ENCODE data around the gene DEFB127. TPM values are rescaled to one million over a fixed set of nuclear protein-coding genes. Genes with fewer than 3 reads are reported as not detected.

Gene DEFB127
- total RNA-seq, 1 donor from 2014 or later = not detected

DNA sequence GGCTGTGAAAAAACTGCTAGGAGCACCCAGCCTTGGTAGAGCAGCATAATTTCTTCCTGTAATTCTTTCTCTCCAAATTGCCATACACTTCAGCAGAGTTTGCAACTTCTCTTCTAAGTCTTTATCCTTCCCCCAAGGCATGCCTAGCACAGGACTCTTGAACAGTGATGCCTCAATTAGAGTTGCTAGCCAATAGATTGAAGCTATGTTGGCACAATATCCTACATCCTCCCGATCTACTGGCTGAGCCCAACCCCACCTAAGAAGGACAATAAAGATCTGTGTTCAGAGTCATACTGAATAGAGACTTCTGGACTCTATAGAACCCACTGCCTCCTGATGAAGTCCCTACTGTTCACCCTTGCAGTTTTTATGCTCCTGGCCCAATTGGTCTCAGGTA, 15.0 kb upstream of the DEFB127 start, which contains the start of gene DEFB126:
DEFB126 (plus strand) TSS at position 301 of the 400 bp plus-strand sequence; CDS start at position 340, 39 bp downstream.
- intact Hi-C loops (cut with micrococcal nuclease) = no loop called here
- POLR2A ChIA-PET = no interaction called here
- CTCF ChIA-PET = no interaction called here
- DNase-seq (no peak), ATAC-seq (ENCODE audit: low read depth) (no peak)
- peaks cover 6% of the 10 kb centered on the region for H3K9me3 Mint-ChIP-seq
- no peaks in the 10 kb centered on the region for H3K4me1 Mint-ChIP-seq
- H3K27ac Mint-ChIP-seq = no peak within 1 kb of the TSS
- TF ChIP-seq, protein P1, sequence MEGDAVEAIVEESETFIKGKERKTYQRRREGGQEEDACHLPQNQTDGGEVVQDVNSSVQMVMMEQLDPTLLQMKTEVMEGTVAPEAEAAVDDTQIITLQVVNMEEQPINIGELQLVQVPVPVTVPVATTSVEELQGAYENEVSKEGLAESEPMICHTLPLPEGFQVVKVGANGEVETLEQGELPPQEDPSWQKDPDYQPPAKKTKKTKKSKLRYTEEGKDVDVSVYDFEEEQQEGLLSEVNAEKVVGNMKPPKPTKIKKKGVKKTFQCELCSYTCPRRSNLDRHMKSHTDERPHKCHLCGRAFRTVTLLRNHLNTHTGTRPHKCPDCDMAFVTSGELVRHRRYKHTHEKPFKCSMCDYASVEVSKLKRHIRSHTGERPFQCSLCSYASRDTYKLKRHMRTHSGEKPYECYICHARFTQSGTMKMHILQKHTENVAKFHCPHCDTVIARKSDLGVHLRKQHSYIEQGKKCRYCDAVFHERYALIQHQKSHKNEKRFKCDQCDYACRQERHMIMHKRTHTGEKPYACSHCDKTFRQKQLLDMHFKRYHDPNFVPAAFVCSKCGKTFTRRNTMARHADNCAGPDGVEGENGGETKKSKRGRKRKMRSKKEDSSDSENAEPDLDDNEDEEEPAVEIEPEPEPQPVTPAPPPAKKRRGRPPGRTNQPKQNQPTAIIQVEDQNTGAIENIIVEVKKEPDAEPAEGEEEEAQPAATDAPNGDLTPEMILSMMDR (IDR thresholded peaks at IDR 0.05) = no peak
- H3K36me3 Mint-ChIP-seq (ENCODE audit: low read depth) = no peaks in the 10 kb centered on the region
- no peak within 1 kb of the TSS for H3K4me3 Mint-ChIP-seq
- peaks cover 34% of the 10 kb centered on the region for H3K27me3 Mint-ChIP-seq

DNA sequence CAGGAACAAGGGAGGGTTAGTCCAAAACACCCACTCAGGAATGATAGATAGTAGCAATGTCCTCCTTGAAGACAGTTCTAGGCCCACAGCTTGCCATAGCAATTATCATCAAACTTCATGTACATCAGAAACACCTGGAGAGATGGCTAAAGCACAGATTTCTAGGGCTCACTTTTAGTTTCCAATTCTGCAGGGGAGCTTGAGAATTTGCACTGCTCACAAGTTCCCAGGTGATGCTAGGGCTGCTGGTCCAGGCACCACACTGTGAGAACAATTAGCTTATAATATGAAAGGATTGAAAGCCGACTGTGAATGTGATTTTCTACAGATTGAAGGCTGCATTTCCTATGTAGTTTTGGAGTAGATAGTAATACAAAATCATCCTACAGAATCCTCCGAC, 11.4 kb upstream of the DEFB127 start:
- Mint-ChIP-seq H3K4me3 (no peak overlapping the region), H3K4me1 (no peaks in the 10 kb centered on the region)
- intact Hi-C loops (cut with micrococcal nuclease) = no loop called here

DNA sequence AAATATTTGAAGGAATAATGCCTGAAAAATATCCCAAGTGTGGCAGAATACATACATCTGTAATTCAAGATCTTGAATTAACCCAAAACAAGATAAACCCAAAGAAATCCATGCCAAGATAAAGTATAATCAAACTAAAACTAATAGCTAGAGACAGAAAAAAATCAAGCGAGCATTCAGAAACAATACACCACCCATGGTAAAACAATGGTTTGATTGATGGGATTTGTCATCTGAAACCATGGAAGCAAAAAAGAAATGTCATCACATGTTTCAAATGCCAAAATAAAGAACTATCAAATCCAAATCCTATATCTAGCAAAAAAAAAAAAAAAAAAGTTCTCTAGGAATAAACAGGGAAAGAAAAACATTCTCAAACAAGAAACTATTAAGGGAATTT, 5.1 kb upstream of the DEFB127 start:
- intact Hi-C loops (cut with micrococcal nuclease) = no loop called here
- TF ChIP-seq, protein P1 (IDR thresholded peaks at IDR 0.05) = no peak
- Mint-ChIP-seq H3K27me3 (peaks cover 25% of the 10 kb centered on the region), H3K9me3 (no peaks in the 10 kb centered on the region), H3K27ac (no peak overlapping the region), H3K4me3 (no peak overlapping the region), H3K4me1 (no peaks in the 10 kb centered on the region), H3K36me3 (ENCODE audit: low read depth) (no peaks in the 10 kb centered on the region)
- no peak for ATAC-seq (ENCODE audit: low read depth)
- ChIA-PET POLR2A (no interaction called here), CTCF (no interaction called here)
- DNase-seq = no peak

More for the DNA sequence above, 11.4 kb upstream of the DEFB127 start:
- no peak for DNase-seq
- Mint-ChIP-seq H3K27ac (no peak overlapping the region), H3K36me3 (ENCODE audit: low read depth) (no peaks in the 10 kb centered on the region), H3K9me3 (no peaks in the 10 kb centered on the region), H3K27me3 (peaks cover 34% of the 10 kb centered on the region)
- TF ChIP-seq, protein P1 (IDR thresholded peaks at IDR 0.05) = no peak
- ChIA-PET POLR2A (no interaction called here), CTCF (no interaction called here)
- ATAC-seq (ENCODE audit: low read depth) = no peak

DNA sequence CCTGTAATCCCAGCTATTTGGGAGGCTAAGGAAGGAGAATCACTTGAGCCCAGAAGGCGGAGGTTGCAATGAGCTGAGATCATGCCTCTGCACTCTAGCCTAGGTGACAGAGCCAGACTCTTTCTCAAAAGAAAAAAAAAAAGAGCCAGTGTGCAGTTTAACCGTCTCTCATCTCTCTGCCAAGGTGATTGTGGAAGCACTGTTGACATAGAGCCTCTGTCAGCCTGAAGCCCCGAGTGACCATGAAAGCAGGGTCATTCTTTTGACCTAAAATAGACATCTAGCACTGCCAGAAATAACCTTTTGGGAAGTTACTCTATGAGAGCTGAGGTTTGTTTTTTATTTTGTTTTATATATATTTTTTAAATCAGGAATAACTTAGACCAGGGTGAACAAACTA, 7.4 kb downstream of the DEFB127 start:
- Mint-ChIP-seq H3K36me3 (ENCODE audit: low read depth) (no peaks in the 10 kb centered on the region), H3K4me1 (no peaks in the 10 kb centered on the region), H3K27me3 (peaks cover 12% of the 10 kb centered on the region), H3K4me3 (no peak overlapping the region), H3K27ac (no peak overlapping the region), H3K9me3 (no peaks in the 10 kb centered on the region)
- intact Hi-C loops (cut with micrococcal nuclease) = no loop called here
- CTCF ChIA-PET = no interaction called here
- POLR2A ChIA-PET = no interaction called here
- DNase-seq (no peak), ATAC-seq (ENCODE audit: low read depth) (no peak)
- TF ChIP-seq, protein P1 (IDR thresholded peaks at IDR 0.05) = no peak

DNA sequence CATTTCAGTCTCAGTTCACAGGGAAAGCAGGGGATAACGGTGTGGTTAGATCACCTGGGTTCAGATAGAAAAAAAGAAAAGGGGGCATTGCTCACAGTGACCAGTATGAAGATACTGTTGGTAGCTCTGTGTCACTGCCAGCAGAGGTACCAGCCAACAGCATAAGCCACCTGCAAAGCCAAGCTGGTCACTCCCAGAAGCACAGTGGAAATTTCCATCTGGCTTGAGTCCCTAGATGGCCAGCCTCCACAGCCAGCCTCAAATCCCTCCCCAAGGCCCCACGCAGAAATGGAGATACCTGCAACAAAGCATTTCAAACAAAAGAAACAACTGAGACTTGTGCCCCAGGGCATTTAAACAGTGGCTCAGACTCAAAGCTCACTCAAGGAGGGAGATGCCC, 11.6 kb downstream of the DEFB127 start:
- no peaks in the 10 kb centered on the region for H3K36me3 Mint-ChIP-seq (ENCODE audit: low read depth)
- DNase-seq (no peak), ATAC-seq (ENCODE audit: low read depth) (no peak)
- H3K4me3 Mint-ChIP-seq = no peak overlapping the region
- H3K27ac Mint-ChIP-seq = no peak overlapping the region
- TF ChIP-seq, protein P1 (IDR thresholded peaks at IDR 0.05) = no peak
- CTCF ChIA-PET = no interaction called here
- H3K27me3 Mint-ChIP-seq = peaks cover 4% of the 10 kb centered on the region
- intact Hi-C loops (cut with micrococcal nuclease) = no loop called here
- H3K4me1 Mint-ChIP-seq = no peaks in the 10 kb centered on the region
- H3K9me3 Mint-ChIP-seq = no peaks in the 10 kb centered on the region
- POLR2A ChIA-PET = no interaction called here
